Activated gamma-delta T cell treated with Interleukin-2 at 50 U/mL for 16 hours (primary cell): Measurements from ENCODE around the gene DDAH1.

Experiments used
- DNase-seq: peaks from one replicate; pipeline ENCODE4 v3.0.0-alpha.2; 2020

DDAH1 gene

GRCh38 chr1:85467929-85468540, 3.1 kb upstream of the DDAH1 start:
- no peak for DNase-seq

GRCh38 chr1:85467036-85467435, 2.1 kb upstream of the DDAH1 start:
- DNase-seq, result no peak

- no peak for DNase-seq
These were observed 801 bp upstream of the DDAH1 start for GRCh38 chr1:85465786-85466134.

GRCh38 chr1:85464497-85465098, 361 bp downstream of the DDAH1 start:
- DNase-seq, result peak; percentile 22

GRCh38 chr1:85463731-85464496, 1.0 kb downstream of the DDAH1 start:
- no peak for DNase-seq

GRCh38 chr1:85462931-85463649, 1.9 kb downstream of the DDAH1 start:
- no peak for DNase-seq

- DNase-seq, result no peak
These were observed 3.6 kb downstream of the DDAH1 start for GRCh38 chr1:85461216-85461918.

GRCh38 chr1:85460555-85461088, 4.3 kb downstream of the DDAH1 start:
- DNase-seq, result no peak

- no peak for DNase-seq
These were observed 5.7 kb downstream of the DDAH1 start for GRCh38 chr1:85459290-85459689.

- DNase-seq, result no peak
These were observed 10.7 kb downstream of the DDAH1 start for GRCh38 chr1:85454214-85454613.

- DNase-seq, result no peak
These were observed 11.2 kb downstream of the DDAH1 start for GRCh38 chr1:85453640-85454194.

- no peak for DNase-seq
These were observed 12.0 kb downstream of the DDAH1 start for GRCh38 chr1:85452948-85453347.

- DNase-seq, result no peak
These were observed 13.6 kb downstream of the DDAH1 start for GRCh38 chr1:85451236-85451830.

- no peak for DNase-seq
These were observed 14.1 kb downstream of the DDAH1 start for GRCh38 chr1:85450832-85451231.

- no peak for DNase-seq
These were observed 15.6 kb downstream of the DDAH1 start for GRCh38 chr1:85449356-85449755.

- DNase-seq, result no peak
These were observed 16.6 kb downstream of the DDAH1 start for GRCh38 chr1:85448358-85448757.

- no peak for DNase-seq
These were observed 17.7 kb downstream of the DDAH1 start for GRCh38 chr1:85447006-85447943.

GRCh38 chr1:85445906-85446305, 19.1 kb downstream of the DDAH1 start:
- DNase-seq, result no peak

- DNase-seq, result no peak
These were observed 20.6 kb downstream of the DDAH1 start for GRCh38 chr1:85444381-85444780.

GRCh38 chr1:85440612-85441011, 24.3 kb downstream of the DDAH1 start:
- DNase-seq, result no peak

- DNase-seq, result no peak
These were observed 26.6 kb downstream of the DDAH1 start for GRCh38 chr1:85438353-85438752.
